H1 (cell line): ENCODE measurements around the gene HSPBP1. TPM values are rescaled to one million over a fixed set of nuclear protein-coding genes. Genes with fewer than 3 reads are reported as not detected.

ENCODE experiments used
- CTCF ChIA-PET: fragments of 300-600 bp; sonication (Branson Sonifier 250); formaldehyde crosslinking; loops from one replicate; lab custom pipeline; 2021; ENCODE audit not compliant: partially characterized antibody; lab: Charles Lee
- POLR2A ChIA-PET: fragments of 300-600 bp; sonication (Branson Sonifier 250); formaldehyde crosslinking; loops from one replicate; lab custom pipeline; 2021; ENCODE audit warnings: inconsistent platforms; ENCODE audit not compliant: partially characterized antibody; lab: Charles Lee
- DNase-seq, 2 experiments: peaks; one replicate each; pipeline versions ENCODE4 v3.0.0 to v3.0.0-alpha.2; 2010 to 2022; ENCODE audit warnings: low spot score in 2 of 2, low read depth in 1 of 2, mixed read lengths in 1 of 2
- FAIRE-seq: peaks from 2 replicates; lab custom pipeline; 2011; peaks lifted over from hg19 to GRCh38; lab: Jason Lieb, UNC
- H2AFZ ChIP-seq: 2 replicates; pipeline ENCODE4 v1.8.1; 2012; ENCODE audit warnings: low read length, inconsistent platforms
- H2AK5ac ChIP-seq: 2 replicates; pipeline ENCODE4 v1.6.1; 2013; ENCODE audit warnings: low read depth, low read length
- H2BK120ac ChIP-seq: replicated peaks from 2 replicates; pipeline ENCODE3; 2013; ENCODE audit warnings: low read depth, low read length, inconsistent platforms
- H2BK12ac ChIP-seq: 2 replicates; pipeline ENCODE4 v1.6.1; 2013; ENCODE audit warnings: low read depth, low read length
- H2BK15ac ChIP-seq: 2 replicates; pipeline ENCODE4 v1.6.1; 2013; ENCODE audit warnings: low read length
- H2BK20ac ChIP-seq: 2 replicates; pipeline ENCODE4 v1.6.1; 2013; ENCODE audit warnings: low read length
- H2BK5ac ChIP-seq: 2 replicates; pipeline ENCODE4 v1.6.1; 2013; ENCODE audit warnings: low read depth, low read length
- H3K14ac ChIP-seq: 2 replicates; pipeline ENCODE4 v1.6.1; 2013; ENCODE audit warnings: inconsistent platforms; ENCODE audit not compliant: insufficient read length
- H3K18ac ChIP-seq: 2 replicates; pipeline ENCODE4 v1.6.1; 2013; ENCODE audit warnings: low read length; ENCODE audit errors: extremely low read depth
- H3K23ac ChIP-seq: 2 replicates; pipeline ENCODE4 v1.6.1; 2013; ENCODE audit warnings: inconsistent platforms; ENCODE audit not compliant: insufficient read length
- H3K23me2 ChIP-seq: 2 replicates; pipeline ENCODE4 v1.6.1; 2013; ENCODE audit warnings: low read depth, low read length
- H3K27ac ChIP-seq: 2 replicates; pipeline ENCODE4 v1.6.1; 2011; ENCODE audit warnings: low read depth, low read length, inconsistent platforms
- H3K27me3 ChIP-seq, 4 experiments: replicated peaks in 1 of 4; 1 replicate in 1 of 4; 2 replicates in 3 of 4; pipeline versions ENCODE4 v1.6.1 to v1.8.1; 2011 to 2013; ENCODE audit warnings: low read length in 3 of 4, mild to moderate bottlenecking in 3 of 4, inconsistent platforms in 2 of 4, mixed read lengths in 2 of 4, moderate library complexity in 1 of 4; ENCODE audit not compliant: control insufficient read depth in 3 of 4, insufficient read depth in 3 of 4; ENCODE audit errors: extremely low read depth in 1 of 4
- H3K36me3 ChIP-seq, 4 experiments: 2 replicates each; pipeline versions ENCODE4 v1.6.1 to v1.8.1; 2011 to 2013; ENCODE audit warnings: mild to moderate bottlenecking in 4 of 4, low read length in 3 of 4, moderate library complexity in 2 of 4, control low read depth in 1 of 4, inconsistent platforms in 1 of 4; ENCODE audit not compliant: insufficient read depth in 4 of 4, control insufficient read depth in 2 of 4
- H3K4ac ChIP-seq: replicated peaks from 2 replicates; pipeline ENCODE3; 2013; ENCODE audit warnings: low read length, low read depth, mixed read lengths, inconsistent platforms; ENCODE audit not compliant: insufficient read length
- H3K4me1 ChIP-seq, 4 experiments: replicated peaks in 1 of 4; 1 replicate in 1 of 4; 2 replicates in 3 of 4; pipeline versions ENCODE4 v1.6.1 to v1.8.1; 2011 to 2013; ENCODE audit warnings: low read length in 3 of 4, inconsistent platforms in 2 of 4, mixed read lengths in 1 of 4; ENCODE audit not compliant: insufficient read depth in 4 of 4, control insufficient read depth in 3 of 4
- H3K4me2 ChIP-seq, 2 experiments: 2 replicates each; pipeline versions ENCODE4 v1.6.1 to v1.8.1; 2011 to 2013; ENCODE audit warnings: low read depth in 2 of 2, low read length in 2 of 2, control low read depth in 1 of 2, inconsistent platforms in 1 of 2, mild to moderate bottlenecking in 1 of 2; ENCODE audit not compliant: insufficient read depth in 1 of 2
- H3K4me3 ChIP-seq, 4 experiments: fragments of 200-600, 300-600 bp in 1 of 4; sonication (generic), shearing (Covaris generic), sonication (Bioruptor Twin) in 1 of 4; 2 replicates each; pipeline versions ENCODE4 v1.5.1 to v1.8.1; 2011 to 2016; ENCODE audit warnings: low read length in 4 of 4, low read depth in 3 of 4, control low read depth in 2 of 4, inconsistent platforms in 2 of 4, mild to moderate bottlenecking in 2 of 4, mixed read lengths in 1 of 4, moderate library complexity in 1 of 4; ENCODE audit not compliant: insufficient read depth in 2 of 4; ENCODE audit errors: extremely low read depth in 1 of 4
- H3K56ac ChIP-seq: replicated peaks from 2 replicates; pipeline ENCODE3; 2013; ENCODE audit warnings: low read depth, mild to moderate bottlenecking, mixed read lengths, low read length, inconsistent platforms; ENCODE audit not compliant: insufficient read length
- H3K79me1 ChIP-seq: 2 replicates; pipeline ENCODE4 v1.6.1; 2013; ENCODE audit warnings: low read depth, low read length, control low read depth
- H3K79me2 ChIP-seq, 2 experiments: 2 replicates each; pipeline versions ENCODE4 v1.6.1 to v1.8.1; 2012 to 2013; ENCODE audit warnings: low read length in 2 of 2, mild to moderate bottlenecking in 2 of 2, inconsistent platforms in 1 of 2; ENCODE audit not compliant: insufficient read depth in 2 of 2, control insufficient read depth in 1 of 2
- H3K9ac ChIP-seq, 4 experiments: replicated peaks in 1 of 4; 1 replicate in 1 of 4; 2 replicates in 3 of 4; pipeline versions ENCODE4 v1.6.1 to v1.8.1; 2011 to 2013; ENCODE audit warnings: low read depth in 3 of 4, low read length in 3 of 4, control low read depth in 2 of 4, mild to moderate bottlenecking in 2 of 4, moderate library complexity in 2 of 4, inconsistent platforms in 1 of 4; ENCODE audit errors: extremely low read depth in 1 of 4
- H3K9me3 ChIP-seq, 2 experiments: 2 replicates each; pipeline versions ENCODE4 v1.6.1 to v1.8.1; 2012 to 2013; ENCODE audit warnings: mild to moderate bottlenecking in 2 of 2, moderate library complexity in 2 of 2, control low read depth in 1 of 2, inconsistent platforms in 1 of 2, low read depth in 1 of 2, low read length in 1 of 2, mixed read lengths in 1 of 2; ENCODE audit not compliant: insufficient read depth in 2 of 2
- H4K20me1 ChIP-seq, 2 experiments: replicated peaks in 1 of 2; 2 replicates each; pipeline versions ENCODE3 to v1.8.1; 2011 to 2013; ENCODE audit warnings: inconsistent platforms in 2 of 2, low read length in 2 of 2, mild to moderate bottlenecking in 1 of 2; ENCODE audit not compliant: insufficient read depth in 2 of 2, control insufficient read depth in 1 of 2
- H4K5ac ChIP-seq: 2 replicates; pipeline ENCODE4 v1.6.1; 2013; ENCODE audit warnings: low read length, low read depth, mixed read lengths, inconsistent platforms; ENCODE audit not compliant: insufficient read length
- H4K8ac ChIP-seq: 2 replicates; pipeline ENCODE4 v1.8.0; 2013; ENCODE audit warnings: mild to moderate bottlenecking, moderate library complexity, low read length, inconsistent platforms; ENCODE audit not compliant: insufficient read depth; ENCODE audit errors: extremely low read depth
- H4K91ac ChIP-seq: replicated peaks from 2 replicates; pipeline ENCODE3; 2013; ENCODE audit warnings: low read length, mixed read lengths, inconsistent platforms; ENCODE audit not compliant: insufficient read length
- BCL11A ChIP-seq, 2 experiments: IDR thresholded peaks; one replicate each; pipeline ENCODE4 v1.6.1; 2011; ENCODE audit warnings: low read depth in 2 of 2, low read length in 2 of 2, mild to moderate bottlenecking in 2 of 2
- CTBP2 ChIP-seq: IDR thresholded peaks from 2 replicates; pipeline ENCODE4 v1.7.0; 2011; ENCODE audit warnings: borderline replicate concordance, mild to moderate bottlenecking, moderate library complexity, mixed read lengths, low read length; ENCODE audit not compliant: insufficient read depth, insufficient read length
- SIRT6 ChIP-seq: IDR thresholded peaks from one replicate; pipeline ENCODE4 v1.7.1; 2012; ENCODE audit warnings: low read length, inconsistent platforms
- SP4 ChIP-seq: IDR thresholded peaks from 2 replicates; pipeline ENCODE4 v1.6.1; 2012; ENCODE audit warnings: low read length, inconsistent platforms
- SUZ12 ChIP-seq: fragments of 200-600 bp; sonication (generic); IDR thresholded peaks from 2 replicates; pipeline ENCODE4 v1.6.1; 2012; ENCODE audit warnings: mild to moderate bottlenecking, inconsistent platforms, low read length, moderate library complexity, mixed read lengths
- TCF12 ChIP-seq: IDR thresholded peaks from 2 replicates; pipeline ENCODE4 v1.6.1; 2011; ENCODE audit warnings: low read depth, mild to moderate bottlenecking, low read length
- WGBS, 2 experiments: shearing (Covaris generic) in 1 of 2; methylation state at CpG; one replicate each; pipeline versions ENCODE4 v1.1.6 to v1.1.7; 2013 to 2015; ENCODE audit warnings: low lambda C conversion rate in 2 of 2, mixed read lengths in 2 of 2, inconsistent platforms in 1 of 2, low coverage in 1 of 2, missing lambda C conversion rate in 1 of 2; ENCODE audit not compliant: insufficient replicate concordance in 2 of 2, insufficient coverage in 1 of 2, insufficient read length in 1 of 2; ENCODE audit errors: extremely low coverage in 1 of 2, missing lambda C conversion rate in 1 of 2; 5-methylcytosine and 5-hydroxymethylcytosine counted together
- polyA plus RNA-seq, 7 experiments: library from polyadenylated mRNA; depleted of rRNA in 3 of 7; stranded (reverse) in 5 of 7; unstranded in 2 of 7; fragments of >200 nt in 5 of 7; fragments of 200-250 nt in 2 of 7; gene quantifications; 1 replicate in 5 of 7; 2 replicates in 1 of 7; 4 replicates in 1 of 7; pipeline versions ENCODE4 v1.2.1 to v1.2.3, GENCODE V29; 2011 to 2013; ENCODE audit warnings: missing spikeins in 2 of 7, mixed read lengths in 2 of 7
- total RNA-seq: library from RNA; stranded (reverse); fragmentation: NEBNext Ultra II Directional; extraction: Animal tissue kit (Norgen Biotek cat#: 25700); gene quantifications from 2 replicates; pipeline ENCODE4 v1.2.1, GENCODE V29; 2021
- TF ChIP-seq, protein P1 (sequence below), 3 experiments: IDR thresholded peaks; 1 replicate in 2 of 3; 2 replicates in 1 of 3; pipeline versions ENCODE4 v1.5.1 to v1.6.1; 2011; ENCODE audit warnings: low read length in 3 of 3, mild to moderate bottlenecking in 3 of 3, inconsistent platforms in 2 of 3, low read depth in 1 of 3, moderate library complexity in 1 of 3; ENCODE audit not compliant: insufficient read depth in 1 of 3; ENCODE audit errors: control extremely low read depth in 1 of 3
- TF ChIP-seq, protein P2 (sequence below): IDR thresholded peaks from 2 replicates; pipeline ENCODE4 v1.6.1; 2011; ENCODE audit warnings: low read depth, mild to moderate bottlenecking, low read length; ENCODE audit not compliant: insufficient read depth

The HSPBP1 gene
- total and polyA plus RNA-seq, 2 of the 8 experiments (the other 6 are each of a cell fraction or from before 2014, with no cell fraction given): 63.4 to 100 TPM

DNA sequence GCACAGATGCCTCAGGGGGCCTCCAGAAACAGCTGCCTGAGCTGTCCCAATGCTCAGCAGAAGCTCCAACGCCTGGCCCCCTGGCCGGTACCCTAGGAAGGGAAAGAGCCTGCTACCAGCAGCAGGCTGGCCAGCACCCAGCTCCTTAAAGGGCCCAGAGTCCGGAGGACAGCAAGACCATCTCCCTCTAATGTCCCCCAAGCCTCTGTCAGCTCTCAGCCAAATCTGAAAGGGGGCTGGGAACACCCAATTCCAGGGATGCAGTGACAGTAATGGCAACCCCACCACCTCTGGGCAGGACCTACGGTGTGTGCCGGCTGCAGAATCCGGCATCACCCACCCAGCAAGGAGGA, 25.3 kb downstream of the HSPBP1 start:
- POLR2A ChIA-PET: interaction anchor here (1.0 to 5.0 kb wide), 7 partner anchors 11 to 152 kb away, joined by 3 to 23 read pairs (median 4); partner anchors contain the start of gene UBE2S
- Histone ChIP-seq H4K5ac (no peak overlapping the region), H3K4me2 (no peak overlapping the region; a peak in 1 of 4 replicates)

More for the DNA sequence above, 25.3 kb downstream of the HSPBP1 start:
- H2BK5ac ChIP-seq: peak overlapping the region; percentile 46; the same call in 1 of the 2 replicates
- H2AK5ac ChIP-seq: no peak overlapping the region
- H3K23ac ChIP-seq: no peak overlapping the region
- no peak overlapping the region for H2AFZ ChIP-seq
- CTCF ChIA-PET: interaction anchor here (0.9 to 4.7 kb wide), 10 partner anchors 12 to 213 kb away, joined by 3 to 32 read pairs (median 4); partner anchors contain the start of gene DNAAF3
- peaks cover 32% of the 10 kb centered on the region for H3K79me1 ChIP-seq
- no peak overlapping the region for H3K18ac ChIP-seq
- H3K4ac ChIP-seq: no peak overlapping the region
- no peak overlapping the region for H3K56ac ChIP-seq
- H3K36me3 ChIP-seq: no peaks in the 10 kb centered on the region
- H3K4me3 ChIP-seq: no peak overlapping the region
- H3K23me2 ChIP-seq: peaks cover 10% of the 10 kb centered on the region; the same call in 1 of the 2 replicates
- H3K27me3 ChIP-seq: no peaks in the 10 kb centered on the region
- H3K14ac ChIP-seq: no peak overlapping the region
- FAIRE-seq: no peak
- H4K20me1 ChIP-seq: peaks cover 33 to 51% of the 10 kb centered on the region in 2 experiments
- H3K4me1 ChIP-seq: peaks cover 4 to 23% (median 14%) of the 10 kb centered on the region in 4 experiments; a peak in 6 of 7 replicates
- H2BK120ac ChIP-seq: no peak overlapping the region
- WGBS, 2 experiments: 90% methylated on average over 6 of the region's 6 CpGs; no CpG with 5 or more reads in 1 of the 2 experiments
- no peak overlapping the region for H2BK20ac ChIP-seq
- H2BK12ac ChIP-seq: no peak overlapping the region
- peaks cover 17 to 89% of the 10 kb centered on the region in 2 experiments for H3K79me2 ChIP-seq
- no peaks in the 10 kb centered on the region for H3K9me3 ChIP-seq
- DNase-seq: no peak
- H4K91ac ChIP-seq: no peak overlapping the region
- no peak overlapping the region for H4K8ac ChIP-seq
- H2BK15ac ChIP-seq: no peak overlapping the region
- TF ChIP-seq, protein P1, sequence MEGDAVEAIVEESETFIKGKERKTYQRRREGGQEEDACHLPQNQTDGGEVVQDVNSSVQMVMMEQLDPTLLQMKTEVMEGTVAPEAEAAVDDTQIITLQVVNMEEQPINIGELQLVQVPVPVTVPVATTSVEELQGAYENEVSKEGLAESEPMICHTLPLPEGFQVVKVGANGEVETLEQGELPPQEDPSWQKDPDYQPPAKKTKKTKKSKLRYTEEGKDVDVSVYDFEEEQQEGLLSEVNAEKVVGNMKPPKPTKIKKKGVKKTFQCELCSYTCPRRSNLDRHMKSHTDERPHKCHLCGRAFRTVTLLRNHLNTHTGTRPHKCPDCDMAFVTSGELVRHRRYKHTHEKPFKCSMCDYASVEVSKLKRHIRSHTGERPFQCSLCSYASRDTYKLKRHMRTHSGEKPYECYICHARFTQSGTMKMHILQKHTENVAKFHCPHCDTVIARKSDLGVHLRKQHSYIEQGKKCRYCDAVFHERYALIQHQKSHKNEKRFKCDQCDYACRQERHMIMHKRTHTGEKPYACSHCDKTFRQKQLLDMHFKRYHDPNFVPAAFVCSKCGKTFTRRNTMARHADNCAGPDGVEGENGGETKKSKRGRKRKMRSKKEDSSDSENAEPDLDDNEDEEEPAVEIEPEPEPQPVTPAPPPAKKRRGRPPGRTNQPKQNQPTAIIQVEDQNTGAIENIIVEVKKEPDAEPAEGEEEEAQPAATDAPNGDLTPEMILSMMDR (IDR thresholded peaks at IDR 0.05; ENCODE audit: control extremely low read depth in 1 of 3, insufficient read depth in 1 of 3, low read depth in 1 of 3, low read length in 3 of 3): no peak
- TF ChIP-seq SP4: no peak
- no peak for TF ChIP-seq SIRT6
- no peak for TF ChIP-seq BCL11A (IDR thresholded peaks at IDR 0.05; ENCODE audit: low read depth in 2 of 2, low read length in 2 of 2)
- TF ChIP-seq, protein P2, sequence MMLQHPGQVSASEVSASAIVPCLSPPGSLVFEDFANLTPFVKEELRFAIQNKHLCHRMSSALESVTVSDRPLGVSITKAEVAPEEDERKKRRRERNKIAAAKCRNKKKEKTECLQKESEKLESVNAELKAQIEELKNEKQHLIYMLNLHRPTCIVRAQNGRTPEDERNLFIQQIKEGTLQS: no peak
- TF ChIP-seq TCF12: no peak
- TF ChIP-seq SUZ12: no peak
- no peak for TF ChIP-seq CTBP2
- TF ChIP-seq, all 59 proteins: peak for 0
- no peak overlapping the region; a peak in 2 of 7 replicates for H3K9ac ChIP-seq
- H3K27ac ChIP-seq: no peak overlapping the region
